ENCODE results near the gene LANCL1.

The LANCL1 gene, protein sequence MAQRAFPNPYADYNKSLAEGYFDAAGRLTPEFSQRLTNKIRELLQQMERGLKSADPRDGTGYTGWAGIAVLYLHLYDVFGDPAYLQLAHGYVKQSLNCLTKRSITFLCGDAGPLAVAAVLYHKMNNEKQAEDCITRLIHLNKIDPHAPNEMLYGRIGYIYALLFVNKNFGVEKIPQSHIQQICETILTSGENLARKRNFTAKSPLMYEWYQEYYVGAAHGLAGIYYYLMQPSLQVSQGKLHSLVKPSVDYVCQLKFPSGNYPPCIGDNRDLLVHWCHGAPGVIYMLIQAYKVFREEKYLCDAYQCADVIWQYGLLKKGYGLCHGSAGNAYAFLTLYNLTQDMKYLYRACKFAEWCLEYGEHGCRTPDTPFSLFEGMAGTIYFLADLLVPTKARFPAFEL

GRCh38 chr2:210476194-210477128 lies at the start of gene LANCL1:
Gene LANCL1, minus strand, starts transcription at chr2:210476759. Its CDS starts 363 bp downstream, at chr2:210476396.
- peak; percentile 95 for DNase-seq

GRCh38 chr2:210524533-210524932 lies 48.0 kb upstream of the LANCL1 start:
- no peak for DNase-seq

- DNase-seq: no peak
Observed at GRCh38 chr2:210523650-210524289, 47.2 kb upstream of the LANCL1 start.

DNA sequence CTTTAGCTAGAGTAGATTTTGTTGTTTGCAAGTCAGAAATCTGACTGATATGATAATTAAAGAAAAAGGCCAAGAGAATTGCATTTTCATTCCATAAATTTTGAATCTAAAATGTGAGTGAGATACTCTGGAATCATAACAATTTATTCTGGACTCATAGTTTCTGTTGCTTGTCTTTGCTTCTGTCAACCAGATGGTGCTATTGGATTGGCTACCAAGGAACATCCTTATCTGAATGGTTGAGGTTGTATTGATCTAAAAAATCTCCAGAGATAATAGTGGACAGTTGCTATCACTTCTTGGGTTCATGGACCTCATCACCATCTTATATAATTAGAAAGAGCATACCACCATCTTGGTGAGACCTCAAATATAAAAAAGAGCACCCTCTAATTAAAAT lies 45.8 kb upstream of the LANCL1 start:
- DNase-seq: no peak

- no peak for DNase-seq
Observed at GRCh38 chr2:210519594-210519993, 43.0 kb upstream of the LANCL1 start.

- DNase-seq: no peak
Observed at GRCh38 chr2:210517264-210517663, 40.7 kb upstream of the LANCL1 start.

- DNase-seq: no peak
Observed at GRCh38 chr2:210515911-210516310, 39.4 kb upstream of the LANCL1 start.

- no peak for DNase-seq
Observed at GRCh38 chr2:210503725-210504191, 27.2 kb upstream of the LANCL1 start.

- DNase-seq: peak; percentile 42
Observed at GRCh38 chr2:210503001-210503623, 26.6 kb upstream of the LANCL1 start.

DNA sequence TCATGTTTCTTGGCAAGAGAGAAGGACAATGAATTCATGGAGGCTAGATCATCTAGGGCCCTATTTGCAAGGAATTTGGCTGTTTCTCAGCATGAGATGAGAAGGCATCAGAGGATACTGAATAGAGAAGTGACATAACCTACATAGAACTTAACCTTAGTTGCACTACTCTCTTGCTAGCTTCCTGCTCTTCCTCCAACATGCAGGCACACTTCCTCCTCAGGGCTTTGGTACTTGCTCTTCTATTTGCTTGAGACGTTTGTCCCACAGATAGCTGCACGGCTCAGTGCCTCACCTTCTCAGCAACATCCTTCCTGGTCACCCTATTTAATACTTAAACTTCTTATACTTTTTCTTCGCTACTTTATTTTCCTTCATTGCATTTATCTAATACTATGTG lies 20.0 kb upstream of the LANCL1 start:
- DNase-seq: no peak

DNA sequence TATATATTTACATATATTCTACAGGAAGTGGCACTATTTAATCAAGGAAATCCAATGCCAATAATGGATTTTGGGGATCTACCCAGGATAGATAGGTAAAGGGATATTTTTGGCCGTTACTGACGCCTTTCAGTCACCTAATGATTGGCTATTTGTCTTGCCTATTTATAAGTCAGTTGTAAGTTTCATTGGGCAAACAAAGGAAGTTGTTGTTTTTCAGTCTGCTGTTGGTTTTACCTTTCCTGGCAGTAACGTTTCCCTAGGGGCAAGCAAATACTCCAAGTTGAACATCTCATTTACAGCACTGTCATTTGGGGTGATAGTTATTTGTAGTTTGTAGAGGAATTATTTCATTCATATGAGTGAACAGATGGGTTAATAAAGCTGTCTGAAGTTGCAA lies 17.0 kb upstream of the LANCL1 start:
- no peak for DNase-seq

GRCh38 chr2:210481601-210482175 lies 5.1 kb upstream of the LANCL1 start:
- DNase-seq: no peak

DNA sequence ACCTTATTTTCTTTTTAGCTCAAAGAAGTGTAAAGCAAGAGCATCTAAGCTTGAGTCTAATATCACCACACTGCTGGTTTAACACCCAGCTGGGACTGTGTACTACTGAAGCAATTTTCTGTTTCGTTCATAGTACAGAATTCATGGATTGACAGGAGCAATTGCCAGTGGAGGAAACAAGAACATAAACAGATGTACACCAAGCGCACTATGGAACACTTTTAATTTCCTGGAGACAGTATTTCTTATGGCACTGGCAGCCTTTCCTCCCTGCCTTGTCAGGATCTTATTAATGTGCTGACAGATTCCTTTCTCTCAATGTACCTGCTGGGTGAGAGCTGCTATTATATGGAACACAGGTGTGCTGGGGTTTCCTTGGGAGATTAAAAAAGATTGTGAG lies 4.2 kb upstream of the LANCL1 start:
- no peak for DNase-seq

GRCh38 chr2:210480079-210480478 lies 3.5 kb upstream of the LANCL1 start:
- no peak for DNase-seq

GRCh38 chr2:210478661-210479060 lies 2.1 kb upstream of the LANCL1 start:
- DNase-seq: no peak

- no peak for DNase-seq
Observed at GRCh38 chr2:210477496-210477895, 937 bp upstream of the LANCL1 start.

- DNase-seq: no peak
Observed at GRCh38 chr2:210475706-210476105, 853 bp downstream of the LANCL1 start.

DNA sequence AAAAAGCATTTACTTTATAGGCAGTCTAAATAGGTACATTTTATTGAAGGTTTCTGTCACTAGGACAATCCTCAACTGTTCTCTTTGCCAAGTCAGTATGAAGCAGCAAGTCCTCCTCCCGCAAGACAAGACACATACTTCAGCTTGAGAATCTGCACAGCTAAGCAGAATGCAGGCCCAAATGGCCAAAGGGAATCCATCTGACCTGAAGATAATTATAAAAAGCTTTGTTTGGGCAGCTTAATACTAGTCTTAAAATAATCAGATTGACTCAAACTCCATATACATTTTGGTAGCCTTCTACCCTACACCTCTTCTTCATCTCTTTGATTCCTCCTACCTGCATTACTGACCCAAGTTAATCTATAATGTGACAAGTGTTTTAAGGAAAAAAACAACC lies 1.8 kb downstream of the LANCL1 start:
- no peak for DNase-seq

- DNase-seq: no peak
Observed at GRCh38 chr2:210461401-210461800, 15.2 kb downstream of the LANCL1 start.

DNA sequence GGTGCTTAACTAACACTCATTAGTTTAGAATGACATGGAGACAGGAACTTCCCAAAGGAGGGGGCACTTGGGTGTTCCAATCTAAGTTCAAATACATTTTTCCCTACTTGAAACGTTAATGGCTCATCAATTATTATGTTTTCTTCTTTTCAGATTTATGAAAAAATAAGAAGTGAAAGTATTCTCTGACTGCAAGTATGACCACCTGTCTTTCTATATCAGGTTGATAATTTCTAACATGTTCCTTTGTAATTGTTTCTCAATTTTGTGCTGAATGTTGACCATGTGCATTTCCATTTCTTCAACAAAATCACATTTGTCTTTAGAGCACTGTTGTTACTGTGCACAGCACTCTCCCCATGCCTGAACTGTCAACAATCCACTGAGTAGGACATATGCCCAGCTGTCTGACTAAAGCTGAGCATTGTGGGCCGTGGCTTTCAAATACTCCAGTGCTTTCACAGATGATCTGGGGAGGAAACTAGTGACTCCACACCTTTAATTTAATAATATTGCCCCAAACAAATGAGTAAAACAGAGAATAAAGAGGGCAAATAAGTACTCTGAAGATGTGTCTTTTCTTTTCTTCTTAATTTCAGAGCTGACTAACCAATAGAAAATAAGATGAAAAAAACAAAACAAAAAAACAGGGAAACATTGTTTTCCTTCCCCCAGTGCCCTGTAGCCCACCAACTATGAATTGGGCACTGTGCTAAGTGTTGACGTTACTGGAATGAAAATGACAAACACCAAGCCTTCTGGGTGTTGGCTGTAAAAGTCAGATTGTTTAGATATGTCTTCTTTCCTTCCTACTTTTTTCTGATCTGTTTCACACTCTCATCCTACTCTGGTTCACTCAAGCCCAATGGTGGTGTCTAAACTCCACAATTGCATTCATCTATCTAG lies 16.0 kb downstream of the LANCL1 start:
- no peak for DNase-seq

GRCh38 chr2:210459880-210460279 lies 16.7 kb downstream of the LANCL1 start:
- no peak for DNase-seq

All from SHP77 treated with DMSO at 0.1 percent for 48 hours (cell line).